ENCODE measurements around the gene REEP3.

DNA sequence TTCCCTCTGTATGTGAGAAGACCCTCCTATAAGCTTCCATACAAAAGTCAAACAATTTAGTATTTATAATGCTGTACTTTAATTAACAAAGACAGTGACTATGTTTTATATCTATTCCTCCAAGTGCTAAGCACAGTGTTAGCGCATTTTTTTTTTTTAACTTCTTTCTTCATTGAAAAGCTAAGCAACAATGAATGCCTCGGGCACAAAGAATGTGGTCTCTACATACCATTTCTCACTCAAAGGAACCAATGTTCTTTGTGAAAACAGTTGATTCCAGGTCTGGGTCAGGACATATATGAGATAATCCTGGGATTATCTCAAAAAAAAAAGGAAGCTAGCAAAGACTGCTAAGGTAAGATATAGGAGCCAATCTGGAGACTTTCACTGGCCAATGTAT is 26.2 kb upstream of the REEP3 start:
- TF ChIP-seq EZH2 (IDR thresholded peaks at IDR 0.05; ENCODE audit: insufficient read depth, poor library complexity, severe bottlenecking) (no peak), EZH2phosphoT487 (IDR thresholded peaks at IDR 0.05; ENCODE audit: insufficient read depth, low read depth) (no peak)
